Type B pancreatic cell (in vitro differentiated cells): Measurements from ENCODE around the gene KIF5A. TPM values are rescaled to one million over a fixed set of nuclear protein-coding genes. Genes with fewer than 3 reads are reported as not detected.

Experiments
- DNase-seq: peaks from one replicate; pipeline ENCODE4 v3.0.0; 2021; ENCODE audit warnings: mixed read lengths; ENCODE audit not compliant: unreplicated experiment; ENCODE audit errors: extremely low spot score
- H3K27ac Mint-ChIP-seq: 2 replicates; pipeline ENCODE4 v1.8.0; 2021; ENCODE audit warnings: mild to moderate bottlenecking, mixed read lengths
- H3K27me3 Mint-ChIP-seq: 2 replicates; pipeline ENCODE4 v1.8.0; 2021; ENCODE audit warnings: mixed read lengths
- H3K36me3 Mint-ChIP-seq: 2 replicates; pipeline ENCODE4 v1.8.0; 2021; ENCODE audit warnings: mixed read lengths
- H3K4me1 Mint-ChIP-seq: one replicate; pipeline ENCODE4 v1.8.0; 2021; ENCODE audit warnings: mixed read lengths; ENCODE audit not compliant: unreplicated experiment
- H3K4me3 Mint-ChIP-seq: 2 replicates; pipeline ENCODE4 v1.8.0; 2021; ENCODE audit warnings: mild to moderate bottlenecking, mixed read lengths
- H3K9me3 Mint-ChIP-seq: 2 replicates; pipeline ENCODE4 v1.8.0; 2021; ENCODE audit warnings: mixed read lengths
- CTCF ChIP-seq: fragments of 200-600 bp; sonication (generic); conservative IDR thresholded peaks from 2 replicates; pipeline ENCODE4 v1.5.0; 2021; ENCODE audit warnings: antibody characterized with exemption, mild to moderate bottlenecking
- total RNA-seq: library from RNA; stranded (reverse); gene quantifications from 2 replicates; pipeline ENCODE4 v1.2.1, GENCODE V29; 2021; ENCODE audit warnings: low replicate concordance

KIF5A gene
- total RNA-seq, 1 donor from 2014 or later, result 4.4 TPM

DNA sequence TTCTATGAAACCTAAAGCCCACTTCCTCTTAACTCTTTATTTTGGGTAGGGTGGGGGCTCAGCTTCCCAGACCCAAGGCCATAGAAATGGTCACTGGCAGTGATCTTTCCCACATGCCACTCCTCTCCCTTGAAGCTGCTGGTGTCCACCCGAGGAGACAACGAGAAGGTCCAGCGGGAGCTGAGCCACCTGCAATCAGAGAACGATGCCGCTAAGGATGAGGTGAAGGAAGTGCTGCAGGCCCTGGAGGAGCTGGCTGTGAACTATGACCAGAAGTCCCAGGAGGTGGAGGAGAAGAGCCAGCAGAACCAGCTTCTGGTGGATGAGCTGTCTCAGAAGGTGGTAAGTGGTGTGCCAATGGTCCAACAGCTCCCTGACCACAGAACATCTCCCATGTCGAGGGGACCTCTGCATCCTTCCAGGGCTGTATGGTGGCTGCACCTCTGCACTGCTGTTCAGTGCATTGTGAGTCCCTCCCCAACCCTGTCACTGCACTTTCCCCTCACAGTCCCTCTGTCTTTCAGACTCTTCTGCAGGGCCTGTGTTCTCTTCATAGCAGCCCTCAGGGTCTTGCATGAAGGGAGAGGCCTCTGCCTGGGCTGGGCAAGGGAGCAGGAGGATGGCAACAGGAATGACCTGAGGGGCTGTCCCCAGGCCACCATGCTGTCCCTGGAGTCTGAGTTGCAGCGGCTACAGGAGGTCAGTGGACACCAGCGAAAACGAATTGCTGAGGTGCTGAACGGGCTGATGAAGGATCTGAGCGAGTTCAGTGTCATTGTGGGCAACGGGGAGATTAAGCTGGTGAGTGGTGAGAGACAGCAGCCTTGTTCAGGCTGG is 22.3 kb downstream of the KIF5A start:
- TF ChIP-seq CTCF, result no peak
- no peak for DNase-seq
- no peak overlapping the region for H3K4me3 Mint-ChIP-seq
- H3K4me1 Mint-ChIP-seq, result no peaks in the 10 kb centered on the region
- no peak overlapping the region for H3K27ac Mint-ChIP-seq
- H3K27me3 Mint-ChIP-seq, result peaks cover 10% of the 10 kb centered on the region
- H3K36me3 Mint-ChIP-seq, result no peaks in the 10 kb centered on the region
- no peaks in the 10 kb centered on the region for H3K9me3 Mint-ChIP-seq

- H3K27me3 Mint-ChIP-seq, result peaks cover 10% of the 10 kb centered on the region
- H3K4me1 Mint-ChIP-seq, result no peaks in the 10 kb centered on the region
- H3K4me3 Mint-ChIP-seq, result no peak overlapping the region
- H3K36me3 Mint-ChIP-seq, result no peaks in the 10 kb centered on the region
- no peak overlapping the region for H3K27ac Mint-ChIP-seq
- no peak for TF ChIP-seq CTCF
- no peaks in the 10 kb centered on the region for H3K9me3 Mint-ChIP-seq
- no peak for DNase-seq
Observed at GRCh38 chr12:57574795-57575194, 25.0 kb downstream of the KIF5A start.

DNA sequence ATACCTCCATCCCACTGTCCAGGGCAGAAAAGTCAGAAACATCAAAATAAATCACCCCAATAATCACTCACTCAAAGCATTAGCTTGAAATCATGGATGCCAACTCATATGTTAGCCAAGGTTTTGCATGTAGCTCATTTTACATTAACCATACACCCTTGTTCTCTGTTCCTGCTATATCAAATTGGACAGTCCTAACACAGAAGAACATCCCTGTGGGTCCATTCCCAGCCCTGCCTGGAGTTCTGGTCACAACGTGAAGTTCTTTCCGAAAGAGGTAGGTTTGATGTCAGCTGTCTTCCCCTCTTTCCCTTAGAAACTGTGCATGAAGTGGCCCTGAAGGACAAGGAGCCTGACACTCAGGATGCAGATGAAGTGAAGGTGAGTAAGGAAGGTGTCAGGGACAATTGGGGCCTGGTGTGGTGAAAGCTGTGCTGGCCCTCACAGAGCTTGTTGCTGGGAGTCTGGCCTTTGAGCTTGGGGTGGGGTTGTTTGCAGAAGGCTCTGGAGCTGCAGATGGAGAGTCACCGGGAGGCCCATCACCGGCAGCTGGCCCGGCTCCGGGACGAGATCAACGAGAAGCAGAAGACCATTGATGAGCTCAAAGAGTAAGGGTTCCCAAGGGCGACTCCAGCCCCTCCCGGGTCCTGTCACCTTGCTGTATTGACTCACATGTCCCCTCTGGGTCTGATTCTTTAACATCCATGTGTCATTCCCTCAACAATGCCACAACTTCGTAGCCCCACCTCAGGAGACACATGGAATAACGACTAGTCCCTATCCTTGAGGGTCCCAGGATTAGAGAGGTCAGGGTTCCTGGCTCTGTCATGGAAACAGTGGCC is 26.1 kb downstream of the KIF5A start:
- H3K27ac Mint-ChIP-seq, result no peak overlapping the region
- no peak for DNase-seq

GRCh38 chr12:57576613-57577160 is 26.8 kb downstream of the KIF5A start:
- H3K36me3 Mint-ChIP-seq, result no peaks in the 10 kb centered on the region
- no peak for DNase-seq
- H3K4me3 Mint-ChIP-seq, result no peak overlapping the region
- peaks cover 10% of the 10 kb centered on the region for H3K27me3 Mint-ChIP-seq
- no peak overlapping the region for H3K27ac Mint-ChIP-seq
- no peaks in the 10 kb centered on the region for H3K9me3 Mint-ChIP-seq
- H3K4me1 Mint-ChIP-seq, result no peaks in the 10 kb centered on the region
- no peak for TF ChIP-seq CTCF

More for the DNA sequence above, 26.1 kb downstream of the KIF5A start:
- H3K9me3 Mint-ChIP-seq, result no peaks in the 10 kb centered on the region
- no peaks in the 10 kb centered on the region for H3K4me1 Mint-ChIP-seq
- no peaks in the 10 kb centered on the region for H3K36me3 Mint-ChIP-seq
- peaks cover 10% of the 10 kb centered on the region for H3K27me3 Mint-ChIP-seq
- no peak for TF ChIP-seq CTCF
- no peak overlapping the region for H3K4me3 Mint-ChIP-seq

DNA sequence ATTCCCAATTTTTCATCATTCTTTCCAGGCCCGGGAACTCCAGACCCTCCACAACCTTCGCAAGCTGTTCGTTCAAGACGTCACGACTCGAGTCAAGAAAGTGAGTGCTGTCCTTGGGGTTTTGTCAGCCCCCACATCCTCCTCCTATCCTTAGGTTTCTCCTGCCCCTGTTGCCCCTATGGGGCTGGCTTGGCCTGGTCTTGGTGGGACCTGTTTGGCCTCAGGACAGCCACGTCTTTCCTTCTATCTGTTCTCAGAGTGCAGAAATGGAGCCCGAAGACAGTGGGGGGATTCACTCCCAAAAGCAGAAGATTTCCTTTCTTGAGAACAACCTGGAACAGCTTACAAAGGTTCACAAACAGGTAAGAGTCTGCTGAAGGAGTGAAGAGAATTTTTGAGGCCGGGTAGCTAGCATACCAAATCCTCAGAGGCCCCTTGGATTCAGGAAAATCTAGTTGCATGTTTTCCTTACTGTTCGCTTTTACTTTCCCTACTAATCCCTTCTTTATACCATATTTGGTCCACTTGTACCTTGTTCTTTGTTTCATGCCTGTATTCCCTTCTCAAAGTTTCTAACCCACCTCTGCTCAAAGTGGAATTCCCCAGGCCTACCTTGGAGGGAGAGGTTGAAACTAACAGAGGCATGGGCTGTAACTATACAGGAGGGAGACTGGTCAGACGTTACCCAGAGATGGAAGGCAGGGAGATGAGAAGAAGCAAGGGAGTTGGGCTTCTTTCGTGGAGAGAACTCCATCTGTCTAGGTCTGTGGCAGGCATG is 28.3 kb downstream of the KIF5A start:
- Mint-ChIP-seq H3K4me3 (no peak overlapping the region), H3K4me1 (peaks cover under 1% of the 10 kb centered on the region), H3K27ac (no peak overlapping the region), H3K9me3 (no peaks in the 10 kb centered on the region), H3K27me3 (peaks cover 12% of the 10 kb centered on the region), H3K36me3 (no peaks in the 10 kb centered on the region)
- TF ChIP-seq CTCF, result no peak
- DNase-seq, result no peak
